GM23338 (cell line): ENCODE results near the gene TPM1. TPM values are rescaled to one million over a fixed set of nuclear protein-coding genes. Genes with fewer than 3 reads are reported as not detected.
A peak's percentile ranks its signal among the peaks of the same experiment; 100 is the strongest.

Source experiments
- ATAC-seq: fragments of 200-7000 bp; cut with Tn5 transposase; 3 replicates; pipeline ENCODE4 v1.9.1; 2020
- DNase-seq: peaks from one replicate; pipeline ENCODE4 v3.0.0-alpha.2; 2015; ENCODE audit warnings: low spot score
- H2AFZ ChIP-seq: fragments of 200-600 bp; sonication (generic); 2 replicates; pipeline ENCODE4 v1.8.0; 2016; ENCODE audit warnings: antibody characterized with exemption, mild to moderate bottlenecking, moderate library complexity
- H3F3A ChIP-seq: fragments of 200-600 bp; sonication (generic); replicated peaks from 2 replicates; pipeline ENCODE4 v1.8.0; 2017; ENCODE audit warnings: antibody characterized with exemption, mixed run types, low read depth
- H3K27ac ChIP-seq: fragments of 200-600 bp; sonication (generic); 2 replicates; pipeline ENCODE4 v1.6.1; 2016; ENCODE audit warnings: low read depth
- H3K27me3 ChIP-seq: fragments of 200-600 bp; sonication (generic); 2 replicates; pipeline ENCODE4 v1.8.0; 2016; ENCODE audit warnings: mild to moderate bottlenecking, mixed run types, moderate library complexity; ENCODE audit not compliant: insufficient read depth
- H3K36me3 ChIP-seq: fragments of 200-600 bp; sonication (generic); 2 replicates; pipeline ENCODE4 v1.8.0; 2016; ENCODE audit warnings: mild to moderate bottlenecking; ENCODE audit not compliant: insufficient read depth
- H3K4me1 ChIP-seq: fragments of 200-600 bp; sonication (generic); 2 replicates; pipeline ENCODE4 v1.8.0; 2016; ENCODE audit warnings: mild to moderate bottlenecking, moderate library complexity; ENCODE audit not compliant: insufficient read depth
- H3K4me2 ChIP-seq: fragments of 200-600 bp; sonication (generic); 2 replicates; pipeline ENCODE4 v1.7.1; 2017; ENCODE audit warnings: mixed run types
- H3K4me3 ChIP-seq: fragments of 200-600 bp; sonication (generic); 2 replicates; pipeline ENCODE4 v1.6.1; 2016; ENCODE audit warnings: mixed run types
- H3K79me2 ChIP-seq: fragments of 200-600 bp; sonication (generic); replicated peaks from 2 replicates; pipeline ENCODE4 v1.8.0; 2017; ENCODE audit warnings: mild to moderate bottlenecking; ENCODE audit not compliant: insufficient read depth
- H3K9me2 ChIP-seq: fragments of 200-600 bp; sonication (generic); 2 replicates; pipeline ENCODE4 v1.8.0; 2017; ENCODE audit not compliant: insufficient read depth
- H4K20me1 ChIP-seq: fragments of 200-600 bp; sonication (generic); replicated peaks from 2 replicates; pipeline ENCODE4 v1.8.0; 2017; ENCODE audit warnings: mild to moderate bottlenecking; ENCODE audit not compliant: insufficient read depth
- H3K27ac Mint-ChIP-seq: 2 replicates; pipeline ENCODE4 v1.8.0; 2020; ENCODE audit warnings: inconsistent platforms, mild to moderate bottlenecking, moderate library complexity, mixed read lengths
- H3K27me3 Mint-ChIP-seq: 3 replicates; pipeline ENCODE4 v1.8.0; 2022; ENCODE audit warnings: low read depth, mild to moderate bottlenecking, moderate library complexity, mixed read lengths, inconsistent platforms; ENCODE audit not compliant: insufficient read depth, poor library complexity
- H3K36me3 Mint-ChIP-seq: 3 replicates; pipeline ENCODE4 v1.8.0; 2021; ENCODE audit warnings: low read depth, mild to moderate bottlenecking, inconsistent platforms, moderate library complexity, mixed read lengths
- H3K4me1 Mint-ChIP-seq: 3 replicates; pipeline ENCODE4 v1.8.0; 2020; ENCODE audit warnings: mild to moderate bottlenecking, inconsistent platforms, mixed read lengths
- H3K4me3 Mint-ChIP-seq: 3 replicates; pipeline ENCODE4 v1.8.0; 2021; ENCODE audit warnings: moderate library complexity, mild to moderate bottlenecking, inconsistent platforms, mixed read lengths
- H3K9me3 Mint-ChIP-seq: 3 replicates; pipeline ENCODE4 v1.8.0; 2020; ENCODE audit warnings: moderate library complexity, mild to moderate bottlenecking, inconsistent platforms, mixed read lengths
- CREB1 ChIP-seq: fragments of 250-450 bp; sonication (Bioruptor Pico); IDR thresholded peaks from 2 replicates; pipeline ENCODE4 v1.5.0; 2020; ENCODE audit warnings: low read depth, mild to moderate bottlenecking, moderate library complexity
- EZH2 ChIP-seq: fragments of 200-600 bp; sonication (generic); IDR thresholded peaks from one replicate; pipeline ENCODE4 v1.8.0; 2017; ENCODE audit warnings: antibody characterized with exemption, mild to moderate bottlenecking, low read depth; ENCODE audit not compliant: unreplicated experiment
- EZH2phosphoT487 ChIP-seq: fragments of 200-600 bp; sonication (generic); IDR thresholded peaks from one replicate; pipeline ENCODE4 v1.8.1; 2018; ENCODE audit warnings: antibody characterized with exemption; ENCODE audit not compliant: unreplicated experiment
- JUNB ChIP-seq: IDR thresholded peaks from one replicate; pipeline ENCODE4 v1.6.1; 2016; ENCODE audit warnings: antibody characterized with exemption; ENCODE audit not compliant: unreplicated experiment
- NANOG ChIP-seq: IDR thresholded peaks from 2 replicates; pipeline ENCODE4 v1.6.1; 2016; ENCODE audit warnings: antibody characterized with exemption, borderline replicate concordance
- POLR2AphosphoS5 ChIP-seq: IDR thresholded peaks from 2 replicates; pipeline ENCODE4 v1.6.1; 2016; ENCODE audit warnings: antibody characterized with exemption, low read depth
- STAT1 ChIP-seq: IDR thresholded peaks from one replicate; pipeline ENCODE4 v1.6.1; 2016; ENCODE audit warnings: antibody characterized with exemption; ENCODE audit not compliant: unreplicated experiment
- ZNF114 ChIP-seq: fragments of 250-450 bp; sonication (Bioruptor Pico); IDR thresholded peaks from 2 replicates; pipeline ENCODE4 v1.5.0; 2020; ENCODE audit warnings: mild to moderate bottlenecking, moderate library complexity
- ZNF331 ChIP-seq: fragments of 250-450 bp; sonication (Bioruptor Pico); IDR thresholded peaks from 2 replicates; pipeline ENCODE4 v1.5.0; 2020; ENCODE audit warnings: low read depth, mild to moderate bottlenecking, moderate library complexity
- polyA plus RNA-seq: library from polyadenylated mRNA; unstranded; fragments of >200 nt; fragmentation: Nextera tagmentation; extraction: Ambion mirVana; gene quantifications from 2 replicates; pipeline ENCODE4 v1.2.1, GENCODE V29; 2016
- total RNA-seq: library from RNA; depleted of rRNA; stranded (reverse); fragments of >200 nt; shearing (Covaris generic); gene quantifications from 2 replicates; pipeline ENCODE4 v1.2.3, GENCODE V29; 2014
- TF ChIP-seq, protein P1 (sequence below): IDR thresholded peaks from one replicate; pipeline ENCODE4 v1.6.1; 2018; ENCODE audit warnings: antibody characterized with exemption; ENCODE audit not compliant: unreplicated experiment
- TF ChIP-seq, protein P2 (sequence below), 2 experiments: fragments of 200-600 bp in 1 of 2; sonication (generic) in 1 of 2; conservative IDR thresholded peaks; 2 replicates each; pipeline versions ENCODE4 v1.5.1 to v1.6.1; 2016 to 2017; ENCODE audit warnings: antibody characterized with exemption in 2 of 2, low read depth in 2 of 2, mild to moderate bottlenecking in 2 of 2, moderate library complexity in 1 of 2
- TF ChIP-seq, protein P3 (sequence below): IDR thresholded peaks from 2 replicates; pipeline ENCODE4 v1.6.1; 2016; ENCODE audit warnings: antibody characterized with exemption
- TF ChIP-seq, protein P4 (sequence below): fragments of 250-450 bp; sonication (Bioruptor Pico); IDR thresholded peaks from 2 replicates; pipeline ENCODE4 v1.5.0; 2020; ENCODE audit warnings: mild to moderate bottlenecking, moderate library complexity

The TPM1 gene
- total and polyA plus RNA-seq, 2 experiments from 2014 or later: 449 to 913 TPM

DNA sequence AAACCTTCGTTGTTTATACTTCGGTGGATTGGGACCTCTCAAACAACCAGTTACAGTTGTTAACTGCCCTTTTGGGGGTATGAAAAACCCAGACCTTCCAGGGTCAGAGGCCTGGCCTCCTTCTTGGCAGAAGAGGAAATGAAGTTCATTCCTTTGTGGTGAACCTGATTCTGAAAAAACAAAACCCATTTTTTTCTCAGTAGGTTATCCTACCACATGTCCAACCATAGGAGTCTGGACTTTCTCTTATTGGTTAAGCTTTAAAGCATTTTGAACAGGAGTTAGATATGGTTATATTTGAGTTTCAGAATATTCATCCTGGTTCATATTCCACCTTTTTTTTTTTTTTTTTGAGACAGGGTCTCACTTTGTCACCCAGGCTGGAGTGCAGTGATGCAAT is 71.9 kb downstream of the TPM1 start:
- Histone ChIP-seq H3K79me2 (no peaks in the 10 kb centered on the region), H3K4me1 (no peaks in the 10 kb centered on the region), H3K36me3 (no peaks in the 10 kb centered on the region), H4K20me1 (no peaks in the 10 kb centered on the region), H3F3A (no peaks in the 10 kb centered on the region), H3K27ac (no peak overlapping the region), H3K27me3 (no peaks in the 10 kb centered on the region), H3K4me3 (no peak overlapping the region), H3K9me2 (no peaks in the 10 kb centered on the region), H3K4me2 (no peak overlapping the region), H2AFZ (0 out of 2 replicates have a peak overlapping the region, but pooled peaks have one; percentile 59)
- no peak for DNase-seq
- Mint-ChIP-seq H3K27ac (no peak overlapping the region), H3K4me3 (no peak overlapping the region), H3K36me3 (no peaks in the 10 kb centered on the region), H3K9me3 (peaks cover under 1% of the 10 kb centered on the region; the same call in 2 of the 3 replicates), H3K4me1 (no peaks in the 10 kb centered on the region), H3K27me3 (no peaks in the 10 kb centered on the region)
- TF ChIP-seq, protein P1, sequence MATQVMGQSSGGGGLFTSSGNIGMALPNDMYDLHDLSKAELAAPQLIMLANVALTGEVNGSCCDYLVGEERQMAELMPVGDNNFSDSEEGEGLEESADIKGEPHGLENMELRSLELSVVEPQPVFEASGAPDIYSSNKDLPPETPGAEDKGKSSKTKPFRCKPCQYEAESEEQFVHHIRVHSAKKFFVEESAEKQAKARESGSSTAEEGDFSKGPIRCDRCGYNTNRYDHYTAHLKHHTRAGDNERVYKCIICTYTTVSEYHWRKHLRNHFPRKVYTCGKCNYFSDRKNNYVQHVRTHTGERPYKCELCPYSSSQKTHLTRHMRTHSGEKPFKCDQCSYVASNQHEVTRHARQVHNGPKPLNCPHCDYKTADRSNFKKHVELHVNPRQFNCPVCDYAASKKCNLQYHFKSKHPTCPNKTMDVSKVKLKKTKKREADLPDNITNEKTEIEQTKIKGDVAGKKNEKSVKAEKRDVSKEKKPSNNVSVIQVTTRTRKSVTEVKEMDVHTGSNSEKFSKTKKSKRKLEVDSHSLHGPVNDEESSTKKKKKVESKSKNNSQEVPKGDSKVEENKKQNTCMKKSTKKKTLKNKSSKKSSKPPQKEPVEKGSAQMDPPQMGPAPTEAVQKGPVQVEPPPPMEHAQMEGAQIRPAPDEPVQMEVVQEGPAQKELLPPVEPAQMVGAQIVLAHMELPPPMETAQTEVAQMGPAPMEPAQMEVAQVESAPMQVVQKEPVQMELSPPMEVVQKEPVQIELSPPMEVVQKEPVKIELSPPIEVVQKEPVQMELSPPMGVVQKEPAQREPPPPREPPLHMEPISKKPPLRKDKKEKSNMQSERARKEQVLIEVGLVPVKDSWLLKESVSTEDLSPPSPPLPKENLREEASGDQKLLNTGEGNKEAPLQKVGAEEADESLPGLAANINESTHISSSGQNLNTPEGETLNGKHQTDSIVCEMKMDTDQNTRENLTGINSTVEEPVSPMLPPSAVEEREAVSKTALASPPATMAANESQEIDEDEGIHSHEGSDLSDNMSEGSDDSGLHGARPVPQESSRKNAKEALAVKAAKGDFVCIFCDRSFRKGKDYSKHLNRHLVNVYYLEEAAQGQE: no peak
- TF ChIP-seq EZH2: no peak
- TF ChIP-seq STAT1: no peak
- TF ChIP-seq, protein P2, sequence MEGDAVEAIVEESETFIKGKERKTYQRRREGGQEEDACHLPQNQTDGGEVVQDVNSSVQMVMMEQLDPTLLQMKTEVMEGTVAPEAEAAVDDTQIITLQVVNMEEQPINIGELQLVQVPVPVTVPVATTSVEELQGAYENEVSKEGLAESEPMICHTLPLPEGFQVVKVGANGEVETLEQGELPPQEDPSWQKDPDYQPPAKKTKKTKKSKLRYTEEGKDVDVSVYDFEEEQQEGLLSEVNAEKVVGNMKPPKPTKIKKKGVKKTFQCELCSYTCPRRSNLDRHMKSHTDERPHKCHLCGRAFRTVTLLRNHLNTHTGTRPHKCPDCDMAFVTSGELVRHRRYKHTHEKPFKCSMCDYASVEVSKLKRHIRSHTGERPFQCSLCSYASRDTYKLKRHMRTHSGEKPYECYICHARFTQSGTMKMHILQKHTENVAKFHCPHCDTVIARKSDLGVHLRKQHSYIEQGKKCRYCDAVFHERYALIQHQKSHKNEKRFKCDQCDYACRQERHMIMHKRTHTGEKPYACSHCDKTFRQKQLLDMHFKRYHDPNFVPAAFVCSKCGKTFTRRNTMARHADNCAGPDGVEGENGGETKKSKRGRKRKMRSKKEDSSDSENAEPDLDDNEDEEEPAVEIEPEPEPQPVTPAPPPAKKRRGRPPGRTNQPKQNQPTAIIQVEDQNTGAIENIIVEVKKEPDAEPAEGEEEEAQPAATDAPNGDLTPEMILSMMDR (conservative IDR thresholded peaks at IDR 0.05; ENCODE audit: low read depth in 2 of 2): no peak
- TF ChIP-seq JUNB: no peak
- TF ChIP-seq, protein P3, sequence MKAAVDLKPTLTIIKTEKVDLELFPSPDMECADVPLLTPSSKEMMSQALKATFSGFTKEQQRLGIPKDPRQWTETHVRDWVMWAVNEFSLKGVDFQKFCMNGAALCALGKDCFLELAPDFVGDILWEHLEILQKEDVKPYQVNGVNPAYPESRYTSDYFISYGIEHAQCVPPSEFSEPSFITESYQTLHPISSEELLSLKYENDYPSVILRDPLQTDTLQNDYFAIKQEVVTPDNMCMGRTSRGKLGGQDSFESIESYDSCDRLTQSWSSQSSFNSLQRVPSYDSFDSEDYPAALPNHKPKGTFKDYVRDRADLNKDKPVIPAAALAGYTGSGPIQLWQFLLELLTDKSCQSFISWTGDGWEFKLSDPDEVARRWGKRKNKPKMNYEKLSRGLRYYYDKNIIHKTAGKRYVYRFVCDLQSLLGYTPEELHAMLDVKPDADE: no peak
- TF ChIP-seq NANOG: no peak
- TF ChIP-seq CREB1 (CRISPR knock-in tag): no peak
- TF ChIP-seq POLR2AphosphoS5: no peak
- no peak for TF ChIP-seq ZNF331 (CRISPR knock-in tag)
- no peak for TF ChIP-seq EZH2phosphoT487
- TF ChIP-seq ZNF114: no peak
- TF ChIP-seq, protein P4, sequence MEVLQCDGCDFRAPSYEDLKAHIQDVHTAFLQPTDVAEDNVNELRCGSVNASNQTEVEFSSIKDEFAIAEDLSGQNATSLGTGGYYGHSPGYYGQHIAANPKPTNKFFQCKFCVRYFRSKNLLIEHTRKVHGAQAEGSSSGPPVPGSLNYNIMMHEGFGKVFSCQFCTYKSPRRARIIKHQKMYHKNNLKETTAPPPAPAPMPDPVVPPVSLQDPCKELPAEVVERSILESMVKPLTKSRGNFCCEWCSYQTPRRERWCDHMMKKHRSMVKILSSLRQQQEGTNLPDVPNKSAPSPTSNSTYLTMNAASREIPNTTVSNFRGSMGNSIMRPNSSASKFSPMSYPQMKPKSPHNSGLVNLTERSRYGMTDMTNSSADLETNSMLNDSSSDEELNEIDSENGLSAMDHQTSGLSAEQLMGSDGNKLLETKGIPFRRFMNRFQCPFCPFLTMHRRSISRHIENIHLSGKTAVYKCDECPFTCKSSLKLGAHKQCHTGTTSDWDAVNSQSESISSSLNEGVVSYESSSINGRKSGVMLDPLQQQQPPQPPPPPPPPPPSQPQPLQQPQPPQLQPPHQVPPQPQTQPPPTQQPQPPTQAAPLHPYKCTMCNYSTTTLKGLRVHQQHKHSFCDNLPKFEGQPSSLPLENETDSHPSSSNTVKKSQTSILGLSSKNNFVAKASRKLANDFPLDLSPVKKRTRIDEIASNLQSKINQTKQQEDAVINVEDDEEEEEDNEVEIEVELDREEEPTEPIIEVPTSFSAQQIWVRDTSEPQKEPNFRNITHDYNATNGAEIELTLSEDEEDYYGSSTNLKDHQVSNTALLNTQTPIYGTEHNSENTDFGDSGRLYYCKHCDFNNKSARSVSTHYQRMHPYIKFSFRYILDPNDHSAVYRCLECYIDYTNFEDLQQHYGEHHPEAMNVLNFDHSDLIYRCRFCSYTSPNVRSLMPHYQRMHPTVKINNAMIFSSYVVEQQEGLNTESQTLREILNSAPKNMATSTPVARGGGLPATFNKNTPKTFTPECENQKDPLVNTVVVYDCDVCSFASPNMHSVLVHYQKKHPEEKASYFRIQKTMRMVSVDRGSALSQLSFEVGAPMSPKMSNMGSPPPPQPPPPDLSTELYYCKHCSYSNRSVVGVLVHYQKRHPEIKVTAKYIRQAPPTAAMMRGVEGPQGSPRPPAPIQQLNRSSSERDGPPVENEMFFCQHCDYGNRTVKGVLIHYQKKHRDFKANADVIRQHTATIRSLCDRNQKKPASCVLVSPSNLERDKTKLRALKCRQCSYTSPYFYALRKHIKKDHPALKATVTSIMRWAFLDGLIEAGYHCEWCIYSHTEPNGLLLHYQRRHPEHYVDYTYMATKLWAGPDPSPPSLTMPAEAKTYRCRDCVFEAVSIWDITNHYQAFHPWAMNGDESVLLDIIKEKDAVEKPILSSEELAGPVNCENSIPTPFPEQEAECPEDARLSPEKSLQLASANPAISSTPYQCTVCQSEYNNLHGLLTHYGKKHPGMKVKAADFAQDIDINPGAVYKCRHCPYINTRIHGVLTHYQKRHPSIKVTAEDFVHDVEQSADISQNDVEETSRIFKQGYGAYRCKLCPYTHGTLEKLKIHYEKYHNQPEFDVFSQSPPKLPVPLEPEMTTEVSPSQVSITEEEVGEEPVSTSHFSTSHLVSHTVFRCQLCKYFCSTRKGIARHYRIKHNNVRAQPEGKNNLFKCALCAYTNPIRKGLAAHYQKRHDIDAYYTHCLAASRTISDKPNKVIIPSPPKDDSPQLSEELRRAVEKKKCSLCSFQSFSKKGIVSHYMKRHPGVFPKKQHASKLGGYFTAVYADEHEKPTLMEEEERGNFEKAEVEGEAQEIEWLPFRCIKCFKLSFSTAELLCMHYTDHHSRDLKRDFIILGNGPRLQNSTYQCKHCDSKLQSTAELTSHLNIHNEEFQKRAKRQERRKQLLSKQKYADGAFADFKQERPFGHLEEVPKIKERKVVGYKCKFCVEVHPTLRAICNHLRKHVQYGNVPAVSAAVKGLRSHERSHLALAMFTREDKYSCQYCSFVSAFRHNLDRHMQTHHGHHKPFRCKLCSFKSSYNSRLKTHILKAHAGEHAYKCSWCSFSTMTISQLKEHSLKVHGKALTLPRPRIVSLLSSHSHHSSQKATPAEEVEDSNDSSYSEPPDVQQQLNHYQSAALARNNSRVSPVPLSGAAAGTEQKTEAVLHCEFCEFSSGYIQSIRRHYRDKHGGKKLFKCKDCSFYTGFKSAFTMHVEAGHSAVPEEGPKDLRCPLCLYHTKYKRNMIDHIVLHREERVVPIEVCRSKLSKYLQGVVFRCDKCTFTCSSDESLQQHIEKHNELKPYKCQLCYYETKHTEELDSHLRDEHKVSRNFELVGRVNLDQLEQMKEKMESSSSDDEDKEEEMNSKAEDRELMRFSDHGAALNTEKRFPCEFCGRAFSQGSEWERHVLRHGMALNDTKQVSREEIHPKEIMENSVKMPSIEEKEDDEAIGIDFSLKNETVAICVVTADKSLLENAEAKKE (CRISPR knock-in tag): no peak
- ATAC-seq: no peak
